K562 (cell line): ENCODE results near the gene GLIS1.

Experiments used
- ELF1 ChIP-seq: fragments of 200-800 bp; sonication (Bioruptor generic); IDR thresholded peaks from 2 replicates; pipeline ENCODE4 v1.6.1; 2016; ENCODE audit warnings: missing genetic modification characterization, missing compliant biosample characterization
- HDAC6 ChIP-seq: IDR thresholded peaks from 2 replicates; pipeline ENCODE4 v1.6.1; 2012; ENCODE audit warnings: low read depth, mild to moderate bottlenecking, control low read depth, inconsistent platforms, low read length, moderate library complexity
- HNRNPUL1 ChIP-seq: fragments of 200-400 bp; formaldehyde crosslinking; IDR thresholded peaks from 2 replicates; pipeline ENCODE4 v1.6.1; 2017; ENCODE audit warnings: low read length
- NR3C1 ChIP-seq: sonication (generic); formaldehyde crosslinking; IDR thresholded peaks from 2 replicates; pipeline ENCODE4 v1.8.1; 2022; ENCODE audit warnings: missing genetic modification reagents
- TGIF2 ChIP-seq: sonication (generic); formaldehyde crosslinking; IDR thresholded peaks from 2 replicates; pipeline ENCODE4 v1.8.1; 2022; ENCODE audit warnings: mild to moderate bottlenecking, missing genetic modification reagents, moderate library complexity
- TF ChIP-seq, protein P1 (sequence below), 3 experiments: IDR thresholded peaks in 2 of 3; conservative IDR thresholded peaks in 1 of 3; 2 replicates each; pipeline ENCODE4 v1.5.1; 2011 to 2012; ENCODE audit warnings: low read length in 3 of 3, mild to moderate bottlenecking in 3 of 3, control low read depth in 2 of 3, improper control_type of control experiment in 1 of 3, inconsistent platforms in 1 of 3, low read depth in 1 of 3, mixed read lengths in 1 of 3, moderate library complexity in 1 of 3; ENCODE audit not compliant: insufficient read depth in 2 of 3

DNA sequence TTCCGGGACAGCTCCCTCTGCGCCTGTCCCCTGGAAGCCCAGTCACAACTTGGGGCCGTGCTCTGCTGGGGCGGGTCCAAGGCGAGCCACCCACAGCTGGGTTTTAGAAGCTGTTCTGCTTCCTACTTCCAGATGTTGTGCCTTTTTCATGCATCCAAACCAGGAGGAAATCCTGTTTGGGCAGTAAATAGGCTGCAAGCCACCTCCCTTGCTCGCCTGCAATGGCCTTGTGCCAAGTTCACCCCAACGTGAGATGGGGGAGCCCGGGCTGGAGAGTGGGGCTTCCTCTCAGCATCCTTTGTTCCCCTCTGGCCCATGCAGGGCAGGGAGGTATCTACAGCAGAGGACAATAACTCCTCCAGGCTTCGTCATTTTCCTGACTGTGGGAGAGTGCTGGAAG is 206.6 kb downstream of the GLIS1 start:
- TF ChIP-seq TGIF2 (CRISPR knock-in tag) (no peak), NR3C1 (no peak), ELF1 (tag) (no peak), HDAC6 (no peak), HNRNPUL1 (no peak)
- TF ChIP-seq, protein P1, sequence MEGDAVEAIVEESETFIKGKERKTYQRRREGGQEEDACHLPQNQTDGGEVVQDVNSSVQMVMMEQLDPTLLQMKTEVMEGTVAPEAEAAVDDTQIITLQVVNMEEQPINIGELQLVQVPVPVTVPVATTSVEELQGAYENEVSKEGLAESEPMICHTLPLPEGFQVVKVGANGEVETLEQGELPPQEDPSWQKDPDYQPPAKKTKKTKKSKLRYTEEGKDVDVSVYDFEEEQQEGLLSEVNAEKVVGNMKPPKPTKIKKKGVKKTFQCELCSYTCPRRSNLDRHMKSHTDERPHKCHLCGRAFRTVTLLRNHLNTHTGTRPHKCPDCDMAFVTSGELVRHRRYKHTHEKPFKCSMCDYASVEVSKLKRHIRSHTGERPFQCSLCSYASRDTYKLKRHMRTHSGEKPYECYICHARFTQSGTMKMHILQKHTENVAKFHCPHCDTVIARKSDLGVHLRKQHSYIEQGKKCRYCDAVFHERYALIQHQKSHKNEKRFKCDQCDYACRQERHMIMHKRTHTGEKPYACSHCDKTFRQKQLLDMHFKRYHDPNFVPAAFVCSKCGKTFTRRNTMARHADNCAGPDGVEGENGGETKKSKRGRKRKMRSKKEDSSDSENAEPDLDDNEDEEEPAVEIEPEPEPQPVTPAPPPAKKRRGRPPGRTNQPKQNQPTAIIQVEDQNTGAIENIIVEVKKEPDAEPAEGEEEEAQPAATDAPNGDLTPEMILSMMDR (IDR thresholded peaks at IDR 0.05 in 2 of 3, conservative IDR thresholded peaks at IDR 0.05 in 1 of 3; ENCODE audit: insufficient read depth in 2 of 3, low read depth in 1 of 3, low read length in 3 of 3): no peak
